Measurements from ENCODE around the gene ABLIM2.

Gene ABLIM2

DNA sequence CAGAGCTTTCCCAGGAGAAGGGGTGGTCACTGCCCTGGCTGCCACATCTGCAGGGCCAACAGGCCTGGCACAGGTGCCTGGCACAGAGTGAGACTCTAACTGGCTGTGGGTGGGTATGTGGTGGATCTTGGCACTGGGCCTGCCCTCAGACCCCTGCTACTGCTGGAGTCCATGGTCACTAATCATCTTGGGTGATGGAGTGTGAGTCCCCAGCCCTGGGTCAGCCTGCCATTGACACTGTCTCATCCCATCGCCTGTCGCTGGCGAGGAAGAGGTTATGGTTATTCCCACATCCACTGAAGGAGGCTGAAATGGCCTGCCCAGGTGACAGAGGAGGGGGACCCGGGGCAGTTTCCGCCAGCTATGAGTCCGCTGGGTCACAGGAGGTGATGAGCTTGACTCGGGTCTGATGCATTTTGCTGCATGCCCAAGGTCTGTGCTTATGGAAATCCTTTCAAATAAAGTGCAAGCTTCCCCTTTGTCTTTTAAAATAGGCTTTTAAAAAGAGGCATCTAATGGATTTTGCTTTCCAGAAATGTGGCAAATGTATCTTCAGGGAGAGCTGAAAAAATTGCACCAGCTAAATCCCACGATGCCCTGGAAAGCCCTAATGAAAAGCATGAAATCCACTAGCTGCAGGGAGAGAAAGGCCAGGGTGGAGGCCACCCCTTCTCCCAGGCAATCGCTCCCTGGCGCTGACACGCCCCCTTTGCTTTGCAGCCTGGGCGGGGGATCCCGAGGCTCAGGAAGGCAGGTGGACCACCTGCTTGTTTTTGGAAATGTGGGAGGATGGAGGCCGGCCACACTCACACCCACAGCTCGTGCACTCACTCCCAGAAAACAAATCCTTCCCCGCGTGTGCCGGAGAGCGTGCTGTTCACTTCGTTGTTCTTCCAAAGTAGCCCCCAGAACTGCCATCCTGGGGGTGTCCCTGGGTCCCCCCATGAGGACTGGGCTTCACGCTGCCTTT, 54.9 kb downstream of the ABLIM2 start:
- no peak for DNase-seq (ENCODE audit: low read depth in 2 of 2)

DNA sequence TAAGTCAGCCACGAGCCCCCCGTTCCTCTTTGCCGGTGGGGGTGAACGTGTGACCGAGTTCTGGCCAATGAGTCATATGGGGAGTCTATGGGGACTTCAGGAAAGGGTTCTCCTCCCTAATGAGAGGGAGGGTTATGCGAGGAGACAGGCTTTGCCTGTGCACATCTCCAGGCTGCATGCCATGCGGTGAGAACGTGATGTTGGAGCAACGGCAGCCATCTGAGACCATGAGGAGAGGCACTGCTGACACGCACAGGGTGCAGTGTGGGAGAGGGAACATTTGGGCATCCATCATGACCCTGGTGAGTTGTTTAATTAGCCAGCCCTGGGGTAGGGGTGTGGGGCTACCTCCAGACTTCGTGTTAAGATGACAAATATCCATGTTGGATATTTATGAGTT, 55.8 kb downstream of the ABLIM2 start:
- no peak for DNase-seq (ENCODE audit: low read depth in 2 of 2)

DNA sequence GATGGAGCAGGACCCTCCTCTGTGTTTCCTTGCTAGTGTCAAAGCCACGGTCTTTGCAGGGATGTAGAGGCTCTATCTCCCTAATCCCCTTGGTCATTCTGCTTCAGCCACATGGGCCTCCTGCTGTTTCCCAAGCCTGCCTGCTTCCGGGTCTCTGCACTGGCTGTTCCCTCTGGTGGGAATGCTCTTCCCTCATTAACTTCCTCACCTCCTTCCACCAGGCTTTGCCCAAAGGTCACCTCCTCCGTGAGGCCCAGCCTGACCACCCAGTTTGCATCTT, 56.6 kb downstream of the ABLIM2 start:
- DNase-seq (ENCODE audit: low read depth in 2 of 2), result no peak

DNA sequence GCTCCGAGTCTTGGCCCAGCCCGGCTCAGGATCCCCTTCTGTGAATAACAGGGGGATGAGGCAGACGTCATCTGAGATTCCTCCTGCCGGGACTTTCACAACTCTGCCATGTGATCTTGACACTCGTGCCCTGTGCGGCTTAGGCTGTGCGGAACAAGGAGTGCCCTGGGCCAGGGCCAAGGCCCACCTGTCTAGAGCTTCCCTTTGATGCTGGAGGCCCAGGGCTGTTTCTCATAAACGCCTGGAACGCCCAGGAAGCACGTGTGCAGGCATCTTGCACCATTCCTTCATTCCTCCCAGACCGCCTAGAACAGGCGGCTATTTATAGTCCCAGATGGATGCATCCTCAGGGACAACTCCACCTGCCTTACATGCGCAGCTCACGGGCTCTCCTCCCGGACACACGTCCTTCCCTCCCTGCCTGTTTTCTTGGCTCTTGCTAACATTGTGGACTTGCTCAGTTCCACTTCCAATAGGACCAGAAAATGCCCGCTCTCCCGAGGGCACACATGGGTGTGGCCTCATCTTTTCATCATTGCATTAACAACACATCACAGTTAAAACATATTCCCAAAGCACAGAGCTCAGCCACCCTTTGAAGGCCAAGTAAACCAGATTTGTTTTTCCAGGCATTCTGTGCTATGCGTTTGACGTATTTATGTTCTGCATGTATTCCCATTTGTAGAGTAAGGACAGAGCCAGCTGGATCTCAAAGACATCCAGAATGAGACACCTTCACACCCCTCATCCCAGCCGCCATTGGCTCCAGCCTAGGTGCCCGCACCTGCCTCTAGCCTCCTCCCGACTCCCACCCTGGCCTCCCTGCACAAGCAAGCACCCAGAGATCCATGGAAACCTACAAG, 57.2 kb downstream of the ABLIM2 start:
- no peak for DNase-seq (ENCODE audit: low read depth in 2 of 2)

DNA sequence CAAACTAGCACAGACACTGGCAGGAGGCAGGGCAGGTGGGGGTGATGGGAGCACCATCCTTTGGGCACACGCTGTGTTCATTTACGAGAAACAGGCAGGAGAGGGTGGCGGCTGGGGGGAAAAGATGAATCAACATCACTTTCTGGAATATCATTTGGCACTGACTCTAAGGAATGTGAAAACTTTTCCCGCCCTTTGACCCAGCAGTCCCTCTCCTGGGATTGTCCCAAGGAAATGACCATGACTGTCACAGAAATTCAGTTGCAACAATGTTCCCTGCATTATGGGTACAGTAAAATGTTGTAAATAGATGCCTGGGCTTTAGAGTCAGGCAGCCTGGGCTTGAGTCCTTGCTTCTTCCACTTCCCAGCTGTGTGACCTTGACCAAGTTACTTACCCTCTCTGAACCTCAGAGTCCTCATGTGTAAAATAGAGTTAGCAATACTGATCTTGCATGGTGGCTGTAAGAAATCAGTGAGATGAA, 58.6 kb downstream of the ABLIM2 start:
- DNase-seq (ENCODE audit: low read depth in 2 of 2), result no peak

DNA sequence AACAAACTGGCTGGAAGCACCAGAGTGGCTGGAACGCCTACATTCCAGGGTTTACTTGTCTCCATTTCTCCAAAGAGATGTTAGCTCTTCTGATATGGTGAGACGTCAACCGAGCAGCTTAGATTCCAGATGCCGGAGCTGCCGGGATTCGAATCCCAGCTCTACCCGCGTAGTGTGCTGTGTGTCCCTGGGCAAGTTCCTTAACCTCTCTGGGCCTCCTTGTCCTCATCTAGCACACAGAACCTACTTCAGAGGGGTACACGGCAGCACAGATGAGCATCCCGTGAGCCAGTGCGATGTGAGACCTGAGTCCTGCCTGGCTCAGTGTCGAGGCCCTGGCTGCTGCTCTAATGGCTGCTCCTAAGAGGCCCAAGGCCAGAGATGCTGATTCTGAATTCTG, 60.1 kb downstream of the ABLIM2 start:
- no peak for DNase-seq (ENCODE audit: low read depth in 2 of 2)

DNA sequence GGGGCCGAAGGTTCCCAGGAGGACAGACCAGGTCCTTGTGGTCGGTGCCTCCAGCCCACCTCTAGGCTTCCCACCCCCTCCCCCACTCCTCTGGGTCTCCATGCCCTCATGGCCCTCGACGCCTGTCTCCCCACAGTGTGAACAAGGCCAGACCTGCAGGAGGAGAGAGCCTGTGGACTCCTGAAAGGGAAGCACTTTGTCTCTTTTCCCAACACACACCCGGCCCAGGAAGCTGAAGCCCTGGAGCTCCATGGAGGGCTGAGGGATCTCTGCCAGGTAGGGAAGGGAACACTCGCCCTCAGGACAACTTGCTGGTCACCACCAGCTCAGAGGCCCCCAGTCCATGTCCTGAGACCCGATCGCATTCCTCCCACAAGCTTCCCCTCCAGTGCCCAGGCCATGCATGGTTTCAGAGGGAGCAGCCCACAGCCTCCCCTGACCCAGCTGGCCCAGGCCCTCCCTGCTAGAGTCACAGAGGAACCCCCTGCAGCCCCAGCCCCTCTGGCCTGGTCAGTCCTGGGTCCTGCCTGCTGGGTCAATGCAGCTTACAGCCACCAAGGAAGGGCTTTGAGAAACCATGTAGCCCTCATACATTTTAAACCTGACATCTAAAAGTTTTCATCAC, 60.8 kb downstream of the ABLIM2 start:
- no peak for DNase-seq (ENCODE audit: low read depth in 2 of 2)

DNA sequence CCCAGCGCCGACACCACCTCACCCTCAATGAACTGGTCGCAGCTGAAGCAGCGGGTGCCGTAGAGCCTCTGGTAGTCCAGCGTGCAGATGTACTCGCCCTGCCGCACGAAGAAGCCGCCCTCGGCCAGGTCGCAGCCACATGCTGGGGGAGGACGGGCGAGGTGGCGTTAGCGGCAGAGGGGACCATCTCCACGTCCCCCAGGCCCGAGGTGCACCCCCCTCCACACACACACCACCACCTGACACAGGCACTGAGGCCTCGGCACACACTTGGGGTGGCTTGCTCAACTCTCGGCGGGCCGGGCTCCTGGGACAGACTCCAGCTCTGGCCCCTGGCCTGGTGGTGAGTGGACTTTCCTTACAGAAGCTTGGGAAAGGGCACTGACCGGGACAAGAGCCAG, 61.5 kb downstream of the ABLIM2 start:
- DNase-seq (ENCODE audit: low read depth in 2 of 2), result no peak

DNA sequence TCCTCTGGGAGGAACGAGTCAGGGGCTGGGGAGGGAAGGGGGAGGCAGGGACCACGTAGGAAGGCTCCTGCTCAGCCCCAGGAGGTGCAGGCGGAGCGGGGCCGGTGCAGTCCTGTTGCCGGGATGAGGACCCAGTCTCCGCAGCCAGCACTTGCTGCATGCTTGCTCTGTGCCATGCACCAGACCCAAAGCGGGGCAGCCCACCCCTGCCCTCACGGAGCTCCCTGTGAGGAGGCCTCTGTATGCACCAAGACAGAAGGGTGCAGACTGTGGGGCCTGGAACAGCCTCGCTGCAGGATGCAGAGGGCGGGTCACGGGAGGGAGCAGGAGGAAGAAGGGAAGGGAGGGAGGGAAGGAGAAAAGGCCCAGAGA, 61.9 kb downstream of the ABLIM2 start:
- no peak for DNase-seq (ENCODE audit: low read depth in 2 of 2)

DNA sequence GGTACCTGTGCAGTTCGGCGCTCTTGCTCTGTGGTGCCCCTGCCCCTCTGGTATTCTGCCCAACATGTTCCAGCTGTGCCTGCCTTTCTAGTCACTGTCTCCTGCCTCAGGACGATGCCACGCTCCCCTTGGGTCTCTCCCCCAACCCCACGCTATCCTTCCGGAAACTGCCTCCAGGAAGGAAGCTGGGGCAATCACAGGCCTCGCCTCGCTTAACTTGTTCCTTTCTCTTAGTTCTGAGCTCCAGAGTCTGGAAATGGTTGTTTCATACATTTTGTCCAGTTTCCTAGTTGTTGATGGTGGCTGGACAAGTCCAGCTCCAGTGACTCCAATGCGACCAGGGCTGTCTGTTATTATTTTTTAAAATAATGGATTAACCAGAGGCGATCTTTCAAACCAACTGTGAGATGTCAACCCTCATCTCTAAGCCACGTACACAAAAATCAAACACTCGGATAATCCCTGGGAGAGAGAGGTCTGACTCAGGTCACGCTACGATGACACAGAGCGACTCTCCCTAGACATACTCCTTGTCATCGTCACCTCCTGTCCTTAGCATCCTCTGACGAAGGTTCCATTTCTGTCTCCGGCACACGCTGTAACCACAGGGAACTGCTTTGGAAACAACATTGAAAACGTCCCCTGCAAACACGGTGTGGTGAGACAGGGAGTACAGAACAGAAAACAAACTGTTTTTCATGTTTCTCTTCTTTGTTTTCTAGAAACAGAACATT, 62.5 kb downstream of the ABLIM2 start:
- DNase-seq (ENCODE audit: low read depth in 2 of 2), result no peak

DNA sequence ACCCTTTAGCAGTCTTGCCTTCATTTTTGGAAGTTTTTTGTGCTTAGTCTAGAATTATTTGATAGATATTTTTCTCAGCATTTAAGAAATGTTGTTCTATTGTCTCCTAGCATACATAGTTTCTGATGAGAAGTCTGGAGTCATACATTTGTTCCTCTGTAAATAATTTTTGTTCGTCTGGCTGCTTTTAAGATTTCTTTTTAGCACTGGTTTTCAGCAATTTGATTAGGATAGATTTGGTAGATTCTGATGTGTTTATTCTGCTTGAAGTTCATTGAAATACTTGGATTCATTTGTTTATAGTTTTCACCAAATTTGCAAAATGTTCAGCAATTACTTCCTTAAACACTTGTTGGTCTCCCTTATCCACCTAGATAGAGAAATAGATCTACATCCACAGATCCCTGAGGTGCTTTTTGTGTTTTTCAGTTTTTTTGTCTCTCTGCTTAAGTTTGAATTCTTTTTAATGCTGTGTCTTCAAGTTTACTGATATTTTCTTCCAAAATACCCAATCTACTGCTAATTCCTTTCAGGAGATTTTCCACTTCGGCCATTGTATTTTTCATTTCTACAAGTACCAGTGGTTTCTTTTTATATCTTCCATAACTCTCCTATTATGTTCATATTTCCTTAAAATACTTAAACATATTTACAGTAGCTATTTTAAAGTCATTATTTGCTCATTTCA, 64.9 kb downstream of the ABLIM2 start:
- DNase-seq (ENCODE audit: low read depth in 2 of 2), result no peak

DNA sequence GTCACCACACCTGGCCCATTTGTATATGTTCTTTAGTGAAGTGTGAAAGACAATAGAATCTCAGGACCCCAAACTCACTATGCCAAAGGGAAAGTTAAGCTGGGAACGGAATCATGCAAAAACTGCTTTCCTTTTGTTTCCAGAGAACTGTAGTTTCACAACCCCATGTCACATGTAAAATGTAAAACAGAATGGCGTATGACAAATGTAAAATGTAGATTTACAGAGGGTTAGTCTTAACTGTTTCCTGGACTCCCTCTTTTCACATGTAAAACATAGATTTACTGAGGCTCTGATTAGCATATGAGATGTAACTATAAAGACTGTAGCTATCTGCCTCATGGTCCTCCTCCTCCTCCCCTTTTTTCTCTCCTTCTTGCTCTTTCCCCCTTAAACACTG, 66.3 kb downstream of the ABLIM2 start:
- DNase-seq (ENCODE audit: low read depth in 2 of 2), result no peak

DNA sequence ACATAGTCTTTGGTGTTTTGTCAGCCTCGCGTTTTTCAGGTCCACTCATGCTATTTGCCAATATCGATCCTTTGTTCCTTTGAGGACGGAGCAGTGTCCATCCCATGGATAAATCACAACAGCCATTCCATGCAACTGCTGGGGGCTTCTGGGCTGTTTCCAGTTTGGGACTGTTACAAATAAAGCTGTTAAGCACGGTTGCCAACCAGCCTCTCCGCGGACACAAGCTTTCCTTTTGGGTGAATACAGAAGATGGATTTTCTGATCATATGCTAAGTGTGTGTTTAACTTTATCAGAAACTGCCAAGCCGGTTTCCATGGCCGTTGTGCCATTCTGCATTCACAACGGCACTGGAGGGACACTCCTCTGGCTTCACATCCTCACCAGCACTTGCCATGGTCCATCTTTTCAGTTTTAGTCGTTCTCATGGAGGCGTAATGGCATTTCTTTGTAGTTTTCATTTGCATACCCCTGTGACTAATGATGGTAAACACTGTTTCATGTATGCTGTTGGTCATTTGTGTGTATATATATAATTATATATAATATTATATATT, 67.8 kb downstream of the ABLIM2 start:
- DNase-seq (ENCODE audit: low read depth in 2 of 2), result no peak

DNA sequence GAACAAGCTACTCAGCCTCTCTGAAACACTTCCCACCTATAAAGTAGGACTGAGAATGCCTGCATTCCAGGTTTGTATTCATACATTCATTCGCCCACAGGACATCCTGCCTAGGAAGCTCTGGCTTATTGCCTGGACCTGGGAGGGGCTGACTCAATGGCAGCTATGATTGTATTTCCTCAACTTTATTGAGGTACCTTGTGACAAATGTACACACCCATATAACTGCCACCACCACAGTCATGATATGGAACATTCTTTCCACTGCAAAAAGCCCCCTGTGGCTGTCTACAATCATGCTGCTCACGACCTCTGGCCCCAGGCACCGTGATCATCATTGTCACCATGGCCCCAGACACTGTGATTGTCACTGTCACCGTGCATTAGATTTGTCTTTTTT, 68.3 kb downstream of the ABLIM2 start:
- no peak for DNase-seq (ENCODE audit: low read depth in 2 of 2)

DNA sequence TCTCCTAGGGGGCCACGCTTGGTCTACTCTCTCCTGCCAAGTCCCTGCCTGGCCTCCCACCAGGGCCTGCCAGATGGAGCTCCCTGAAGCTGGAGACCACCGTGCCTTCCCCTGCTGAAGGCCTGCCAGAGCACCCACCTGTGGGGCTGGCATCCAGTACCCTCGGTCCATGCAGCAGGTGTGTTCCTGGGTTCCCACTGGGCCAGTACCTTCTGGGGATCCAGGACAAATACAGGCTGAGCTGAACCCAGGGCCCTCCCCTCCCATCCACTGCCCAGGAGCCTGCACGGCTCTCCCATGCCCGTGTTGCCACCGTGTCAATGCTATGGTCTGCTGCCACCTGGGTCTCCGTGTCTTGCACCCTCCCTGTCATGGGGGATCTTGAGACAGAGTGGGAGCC, 68.8 kb downstream of the ABLIM2 start:
- DNase-seq (ENCODE audit: low read depth in 2 of 2), result no peak

DNA sequence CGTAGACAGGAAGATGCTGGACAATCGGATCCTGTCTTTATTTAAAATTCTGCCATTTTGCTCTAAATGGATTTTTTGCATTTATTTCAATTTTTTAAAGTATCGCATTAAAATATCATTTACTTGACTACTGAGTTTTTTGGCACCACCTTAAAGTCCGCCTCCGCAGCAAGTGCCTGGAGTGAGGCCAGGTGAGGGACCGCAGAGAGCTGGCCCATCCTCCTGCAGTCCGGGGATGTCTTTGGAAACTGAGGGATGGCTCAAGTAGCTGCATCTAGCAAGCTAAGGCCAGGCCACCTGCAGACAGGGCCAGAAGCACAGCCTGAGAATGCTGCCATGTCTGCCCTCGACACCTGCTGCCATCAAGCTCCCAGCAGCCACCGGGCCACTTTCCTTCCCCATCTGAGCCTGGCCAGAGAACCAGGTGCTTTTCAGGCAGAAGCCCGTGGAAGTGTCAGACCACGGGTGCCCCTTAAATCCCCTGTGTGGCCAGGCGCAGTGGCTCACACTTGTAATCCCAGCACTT, 69.6 kb downstream of the ABLIM2 start:
- DNase-seq (ENCODE audit: low read depth in 2 of 2), result no peak

DNA sequence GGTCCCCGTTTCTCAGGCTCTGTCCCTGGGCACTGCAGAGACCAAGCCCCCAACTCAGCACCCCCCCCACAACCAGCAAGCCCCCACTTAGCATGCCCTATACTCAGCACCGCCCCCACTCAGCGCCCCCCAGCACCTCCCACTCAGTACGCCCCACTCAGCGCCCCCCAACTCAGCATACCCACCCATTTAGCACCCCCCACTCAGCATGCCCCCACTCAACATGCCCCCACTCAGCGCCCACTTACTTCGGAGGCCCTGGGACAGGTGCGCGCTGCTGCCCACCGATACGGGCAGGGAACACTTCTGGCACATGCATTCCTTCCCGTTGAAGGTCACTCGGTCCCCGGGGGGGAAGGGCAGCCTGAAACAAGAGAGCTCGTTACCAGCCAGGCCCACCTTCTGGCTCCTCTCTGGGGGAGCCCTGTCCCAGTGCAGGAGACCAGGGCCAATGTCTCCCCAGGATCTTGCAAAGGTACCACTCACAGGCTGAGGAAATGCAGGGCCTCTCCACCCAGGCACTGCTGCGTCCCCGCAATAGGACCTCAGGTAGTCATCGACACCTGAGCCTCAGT, 70.6 kb downstream of the ABLIM2 start:
- no peak for DNase-seq (ENCODE audit: low read depth in 2 of 2)

DNA sequence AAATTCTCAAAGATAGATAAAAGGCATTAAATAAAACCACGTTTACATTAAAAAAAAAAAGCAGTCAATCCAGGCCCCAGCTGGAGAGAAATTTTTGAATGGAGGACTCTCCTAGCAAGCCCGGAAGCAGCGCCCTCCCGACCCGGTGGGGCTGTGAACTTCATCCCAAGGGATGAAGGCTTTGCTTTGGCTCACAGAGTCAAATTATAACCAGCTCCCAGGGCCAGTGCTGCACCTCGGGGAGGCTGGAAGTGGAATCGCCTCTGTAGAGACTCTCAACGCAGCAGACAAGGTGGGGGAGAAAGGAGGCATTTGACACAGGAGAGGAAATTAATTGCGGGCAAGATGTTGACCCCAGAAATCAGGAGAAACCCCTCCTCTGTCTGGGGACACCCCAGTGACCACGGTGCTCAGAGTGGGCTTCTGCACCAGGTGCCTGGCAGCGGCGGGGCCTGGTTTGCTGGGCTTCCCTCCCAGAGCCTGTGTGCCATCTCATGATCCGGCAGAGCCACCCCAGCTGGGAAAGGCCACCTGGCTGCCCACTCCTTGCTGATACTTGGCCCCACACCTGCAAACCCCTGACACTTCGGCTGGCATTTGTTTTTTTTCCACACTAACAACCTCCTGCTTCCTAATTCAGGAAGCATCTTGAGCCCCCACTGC, 71.7 kb downstream of the ABLIM2 start:
- no peak for DNase-seq (ENCODE audit: low read depth in 2 of 2)

DNA sequence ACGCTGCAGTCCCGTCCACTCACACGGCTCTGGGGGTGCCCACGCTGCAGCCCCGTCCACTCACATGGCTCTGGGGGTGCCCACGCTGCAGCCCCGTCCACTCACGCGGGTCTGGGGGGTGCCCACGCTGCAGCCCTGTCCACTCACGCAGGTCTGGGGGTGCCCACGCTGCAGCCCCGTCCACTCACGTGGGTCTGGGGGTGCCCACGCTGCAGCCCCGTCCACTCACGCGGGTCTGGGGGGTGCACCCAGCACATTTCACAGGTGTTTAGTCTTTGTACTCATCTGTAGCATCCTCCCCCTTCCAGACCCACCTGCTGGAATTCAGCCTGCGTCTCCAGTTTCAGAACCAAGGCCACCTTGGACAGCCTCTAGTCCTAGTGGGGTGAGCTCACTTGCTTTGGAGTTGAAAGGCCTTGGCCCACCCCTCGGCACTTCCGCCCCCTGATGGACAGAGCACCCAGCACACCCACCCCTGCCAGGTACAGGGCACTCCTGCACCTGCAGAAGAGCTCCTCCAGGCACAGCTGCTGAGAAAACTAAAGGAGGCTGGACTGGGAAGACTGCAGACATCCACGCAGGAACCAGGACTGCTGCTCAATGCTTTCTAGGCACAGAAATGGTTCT, 73.0 kb downstream of the ABLIM2 start:
- DNase-seq (ENCODE audit: low read depth in 2 of 2), result no peak

All from stimulated activated CD8-positive, alpha-beta memory T cell treated with anti-CD3 and anti-CD28 coated beads, Interleukin-2, amount 100 ng/mL, for 1 hour (primary cell).